GM10847 (cell line): ENCODE results near the gene ANKIB1.

Experiments used
- POLR2A ChIP-seq: IDR thresholded peaks from 2 replicates; pipeline ENCODE4 v1.6.1; 2011; ENCODE audit not compliant: insufficient read length; ENCODE audit errors: extremely low read depth

Gene ANKIB1

DNA sequence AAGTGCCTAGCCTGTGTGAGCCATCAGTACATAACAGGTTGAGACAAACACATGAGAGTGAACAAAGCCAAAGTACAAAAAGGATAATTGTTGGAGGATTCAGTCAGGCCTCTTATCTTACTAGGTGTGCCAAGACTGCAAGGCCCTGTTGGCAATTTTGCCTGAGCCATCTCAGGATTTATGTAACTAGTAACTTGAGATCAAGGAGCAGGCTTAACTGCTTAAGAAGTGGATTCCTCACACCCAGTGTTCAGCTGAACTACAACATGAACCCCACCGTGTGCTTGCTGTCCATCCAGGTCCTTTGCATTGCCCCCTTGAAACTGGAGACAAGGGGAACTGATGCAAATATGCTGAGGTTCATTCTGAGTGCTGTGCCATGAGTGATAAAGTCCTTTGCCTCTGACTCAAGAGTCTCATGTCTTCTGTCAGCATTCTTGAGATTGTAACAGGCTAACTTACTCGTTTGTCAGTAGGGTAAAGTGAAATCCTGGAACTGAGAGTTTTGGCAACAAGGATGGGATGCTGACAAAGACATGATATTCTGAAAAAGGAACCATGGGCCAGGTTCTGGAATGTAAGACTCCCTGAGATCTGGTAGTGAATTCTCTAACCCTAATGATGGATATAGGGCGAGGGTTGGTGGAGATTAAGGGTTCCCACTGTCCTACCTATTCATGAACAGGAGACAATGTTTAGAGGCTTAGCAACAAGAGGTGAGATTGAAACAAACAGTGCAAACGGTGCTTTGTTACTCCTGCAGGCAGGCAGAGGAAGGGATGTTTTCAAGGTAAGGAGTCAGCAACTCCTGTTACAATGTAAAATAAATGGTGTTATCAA lies 157.4 kb downstream of the ANKIB1 start:
- TF ChIP-seq POLR2A: no peak

DNA sequence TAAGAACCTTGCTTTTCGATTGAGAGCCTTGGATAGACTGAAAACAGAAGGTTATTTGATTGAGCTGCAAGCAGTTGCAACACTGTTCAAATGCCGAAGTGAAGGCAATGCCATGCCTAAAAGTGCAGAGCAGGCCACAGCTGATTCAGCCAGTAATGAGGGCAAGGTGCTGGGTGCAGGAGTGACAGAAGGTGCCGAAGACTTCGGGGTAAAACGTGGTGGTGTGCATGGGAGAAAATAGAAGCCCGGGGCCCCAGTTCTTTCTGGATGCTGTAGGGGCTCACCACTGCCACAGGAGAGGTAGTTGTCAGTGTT lies 157.9 kb downstream of the ANKIB1 start:
- TF ChIP-seq POLR2A: no peak

GRCh38 chr7:92404170-92404614 lies 158.4 kb downstream of the ANKIB1 start:
- no peak for TF ChIP-seq POLR2A

DNA sequence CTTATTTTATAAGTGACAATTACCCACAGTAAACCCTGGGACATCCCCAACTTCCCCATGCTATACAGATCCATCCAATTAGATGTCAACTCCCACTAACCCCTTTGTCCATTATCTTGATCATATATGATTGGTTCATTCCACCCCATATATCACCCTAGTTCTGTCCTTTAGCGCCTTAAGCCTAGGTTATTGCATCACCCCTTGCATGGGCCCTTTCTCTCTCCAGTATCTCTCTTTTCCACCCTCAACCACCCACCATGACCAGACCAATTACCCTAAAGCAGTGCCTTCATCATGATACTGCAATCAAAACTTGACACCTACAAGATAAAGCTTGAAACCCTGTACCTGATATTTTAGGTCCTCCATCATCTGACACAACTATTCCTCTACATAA lies 163.6 kb downstream of the ANKIB1 start:
- TF ChIP-seq POLR2A: no peak

DNA sequence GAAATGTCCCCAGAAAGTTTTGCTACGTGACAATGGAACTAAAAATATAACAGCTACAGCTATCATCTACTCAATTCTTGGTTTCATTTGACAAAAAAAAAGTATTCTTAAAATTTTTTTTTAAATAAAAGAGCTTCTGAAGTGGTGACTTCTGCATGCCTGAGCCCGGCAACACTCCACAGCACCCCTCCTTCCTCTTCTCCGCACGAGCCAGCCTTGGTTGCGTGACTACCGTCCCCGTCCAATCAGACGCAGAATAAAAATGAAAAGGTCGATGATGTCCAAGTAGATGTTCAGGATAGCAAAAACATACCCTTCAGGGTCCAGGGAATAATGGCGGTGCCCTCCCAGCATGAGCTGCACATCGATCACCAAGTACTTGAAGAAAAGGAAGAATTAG lies 167.0 kb downstream of the ANKIB1 start:
- no peak for TF ChIP-seq POLR2A

DNA sequence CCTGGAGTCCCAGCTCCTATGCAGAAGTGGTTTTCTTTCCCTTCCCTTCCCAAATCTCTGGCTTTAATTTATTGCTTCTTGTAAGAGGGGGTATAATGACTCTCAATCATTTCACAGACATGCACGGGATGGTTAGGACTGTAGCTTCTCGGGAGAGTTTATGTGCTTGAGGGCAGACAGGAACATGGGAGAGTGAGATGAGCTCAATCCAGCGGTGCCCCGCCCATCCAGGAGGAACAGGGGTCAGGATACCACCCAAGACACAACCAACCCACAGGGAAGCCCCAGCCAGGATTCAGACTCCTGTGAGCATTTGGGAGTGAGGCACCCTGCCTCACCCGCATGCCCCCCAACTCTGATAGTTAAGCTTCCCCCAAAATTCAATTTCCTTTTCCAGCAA lies 167.8 kb downstream of the ANKIB1 start:
- TF ChIP-seq POLR2A: no peak

GRCh38 chr7:92415225-92415624 lies 169.5 kb downstream of the ANKIB1 start:
- TF ChIP-seq POLR2A: no peak

DNA sequence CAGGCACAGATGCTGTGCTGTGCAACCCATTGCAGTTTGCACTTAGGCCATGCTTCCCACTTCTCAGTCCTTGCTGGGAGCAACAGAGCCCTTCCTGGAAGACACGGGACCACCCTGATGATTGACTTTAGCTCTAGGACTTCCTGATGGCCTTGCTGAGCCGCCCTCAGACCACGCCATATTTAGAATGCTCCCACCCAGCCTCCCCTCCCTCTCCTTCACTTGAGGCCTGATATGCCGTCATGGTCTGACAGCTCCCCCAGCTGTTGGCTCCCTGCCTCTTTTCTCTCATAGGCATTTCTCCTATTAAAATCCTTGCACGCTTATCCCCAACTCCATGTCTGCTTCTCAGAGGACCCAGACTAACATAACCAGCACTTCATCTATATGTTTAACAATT lies 172.1 kb downstream of the ANKIB1 start:
- no peak for TF ChIP-seq POLR2A

GRCh38 chr7:92421676-92422435 lies 176.1 kb downstream of the ANKIB1 start:
- TF ChIP-seq POLR2A: no peak

DNA sequence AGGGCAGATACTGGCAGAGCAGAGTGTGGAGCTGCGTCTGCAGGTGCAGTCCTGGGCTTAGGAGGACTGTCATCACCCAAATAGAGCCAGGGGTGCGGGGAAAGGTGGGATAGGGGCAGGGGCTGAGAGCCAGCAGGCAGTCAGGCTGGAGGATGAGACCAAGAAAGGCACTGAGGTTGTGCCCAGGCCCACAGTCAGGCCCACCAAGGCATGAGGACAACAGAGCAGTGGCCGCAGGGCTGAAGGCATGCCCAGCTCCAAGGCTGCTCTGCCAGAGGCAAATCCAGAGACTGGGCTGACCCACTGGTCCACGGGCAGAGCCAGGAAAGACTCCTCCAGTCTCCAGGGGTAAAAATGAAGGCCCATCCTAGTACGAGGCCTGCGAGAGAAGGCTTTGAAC lies 177.2 kb downstream of the ANKIB1 start:
- no peak for TF ChIP-seq POLR2A

DNA sequence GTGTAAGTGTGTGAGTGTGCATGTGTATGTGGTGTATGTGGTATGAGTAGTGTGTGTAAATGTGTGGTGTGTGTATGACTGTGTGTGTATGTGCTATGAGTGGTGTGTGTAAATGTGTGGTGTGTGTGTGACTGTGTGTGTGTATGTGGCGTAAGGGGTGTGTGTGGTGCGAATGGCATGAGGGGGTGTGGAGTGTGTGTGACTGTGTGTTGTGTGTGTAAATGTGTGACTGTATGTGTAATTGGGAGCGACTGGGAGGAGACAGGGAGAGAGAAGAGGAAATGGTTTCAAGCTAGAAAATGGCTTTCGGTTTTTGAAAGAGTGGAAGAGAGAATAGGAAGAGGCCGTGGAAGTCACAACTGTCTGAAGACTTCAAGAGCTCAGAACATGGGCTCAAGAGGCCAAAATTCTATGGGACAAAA lies 177.9 kb downstream of the ANKIB1 start:
- TF ChIP-seq POLR2A: no peak

DNA sequence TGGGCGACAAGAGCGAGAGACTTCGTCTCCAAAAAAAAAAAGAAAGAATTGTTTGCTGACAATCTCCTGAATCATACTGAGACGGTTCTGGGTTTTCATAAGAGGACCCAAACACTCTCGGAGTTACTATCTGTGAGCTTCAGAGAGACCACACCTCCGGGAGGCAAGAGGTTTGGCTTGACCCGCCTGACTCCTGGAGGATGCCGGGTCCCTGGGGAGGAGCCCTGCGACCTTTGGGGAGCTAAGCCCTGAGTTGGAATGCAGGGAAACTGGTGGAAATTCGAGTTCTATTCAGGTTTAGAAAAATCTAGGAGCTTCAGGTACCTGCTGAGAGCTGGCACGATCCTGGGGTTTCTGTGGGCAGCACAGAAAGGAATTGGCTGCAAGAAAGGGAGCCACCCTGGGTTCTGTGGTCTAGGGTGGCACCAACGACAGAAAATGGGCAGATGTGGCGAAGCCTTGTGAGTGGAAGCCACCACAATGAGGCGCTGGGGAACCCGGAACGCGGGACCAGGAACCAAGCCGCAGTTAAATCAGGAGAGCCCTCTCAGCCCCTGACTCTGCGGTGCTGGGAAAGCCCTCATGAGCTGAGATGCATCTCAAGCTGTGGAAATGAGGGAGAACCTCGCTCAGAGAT lies 179.7 kb downstream of the ANKIB1 start:
- TF ChIP-seq POLR2A: no peak

DNA sequence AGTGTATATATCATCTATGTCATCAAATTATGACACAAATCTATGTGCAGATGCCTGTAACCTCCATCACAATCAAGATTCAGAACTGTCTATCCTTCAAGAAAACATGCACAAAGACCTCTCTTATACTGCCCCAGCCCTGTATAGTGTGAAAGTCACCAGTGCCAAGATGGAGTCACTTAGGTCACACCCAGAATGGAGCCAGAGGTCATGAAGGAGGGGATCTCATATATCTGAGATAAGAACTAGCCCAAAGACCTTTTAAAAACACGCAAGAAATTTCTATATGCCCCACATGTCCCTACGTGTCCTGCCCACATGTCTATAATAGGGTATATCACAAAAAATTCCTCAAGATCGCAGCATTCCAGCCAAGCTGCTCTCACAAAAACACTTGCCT lies 181.4 kb downstream of the ANKIB1 start:
- no peak for TF ChIP-seq POLR2A

DNA sequence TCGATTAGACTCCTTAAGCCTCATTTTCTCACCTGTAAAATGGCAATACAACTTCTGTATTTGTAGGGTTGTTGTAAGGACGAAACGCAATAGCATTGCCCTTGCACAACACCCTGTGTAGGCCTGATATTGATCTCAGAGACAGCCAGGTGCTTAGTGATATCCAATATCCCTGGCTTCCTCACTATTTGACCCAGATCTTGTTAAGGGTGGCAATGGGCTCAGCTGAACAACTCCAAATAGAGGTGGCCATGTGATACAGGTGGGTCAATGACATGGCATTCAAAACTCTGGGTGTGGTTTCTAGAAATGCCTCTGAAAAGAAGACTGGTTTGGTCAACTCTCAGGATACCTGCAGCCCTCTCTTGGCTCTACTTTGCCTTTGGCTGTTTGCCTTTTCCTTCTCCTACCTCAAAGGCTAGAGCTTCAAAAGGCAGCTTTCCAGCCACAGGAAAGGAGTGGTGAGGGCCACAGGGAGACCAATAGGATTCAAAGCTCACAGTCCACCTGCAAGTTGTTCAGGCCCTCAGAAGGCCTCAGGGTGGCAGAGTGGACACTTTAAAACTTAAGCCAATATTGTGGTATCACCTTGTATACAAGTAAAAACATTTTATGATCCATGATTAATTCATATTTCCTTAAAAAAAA lies 186.6 kb downstream of the ANKIB1 start:
- no peak for TF ChIP-seq POLR2A

DNA sequence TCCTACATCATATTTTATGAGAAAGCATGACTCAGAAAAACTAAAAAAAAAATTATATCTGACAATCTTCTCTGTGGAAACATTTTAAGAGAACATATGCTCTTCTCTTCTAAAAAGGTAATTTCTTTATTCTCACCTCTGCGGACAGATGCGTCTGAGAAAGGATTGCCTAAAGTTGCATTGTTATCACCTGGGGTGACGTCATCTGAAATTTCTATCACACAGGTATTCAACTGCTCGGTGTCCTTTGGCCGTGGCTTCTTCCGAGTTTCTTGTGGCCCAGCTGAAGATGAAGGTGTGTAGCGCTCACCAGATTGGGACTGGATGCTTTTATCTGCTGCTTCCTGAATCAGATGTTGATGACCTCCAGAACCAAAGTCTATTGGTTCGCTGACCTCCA lies 187.2 kb downstream of the ANKIB1 start:
- no peak for TF ChIP-seq POLR2A

- TF ChIP-seq POLR2A: no peak
Observed at GRCh38 chr7:92435542-92435941, 189.8 kb downstream of the ANKIB1 start.
